GM18517 (cell line): ENCODE results near the gene TK1.

Experiments
- ATAC-seq: cut with Tn5 transposase; IDR thresholded peaks from one replicate; pipeline ENCODE4 v1.9.1; 2021; ENCODE audit warnings: mild to moderate bottlenecking, moderate library complexity; ENCODE audit not compliant: unreplicated experiment

The TK1 gene

DNA sequence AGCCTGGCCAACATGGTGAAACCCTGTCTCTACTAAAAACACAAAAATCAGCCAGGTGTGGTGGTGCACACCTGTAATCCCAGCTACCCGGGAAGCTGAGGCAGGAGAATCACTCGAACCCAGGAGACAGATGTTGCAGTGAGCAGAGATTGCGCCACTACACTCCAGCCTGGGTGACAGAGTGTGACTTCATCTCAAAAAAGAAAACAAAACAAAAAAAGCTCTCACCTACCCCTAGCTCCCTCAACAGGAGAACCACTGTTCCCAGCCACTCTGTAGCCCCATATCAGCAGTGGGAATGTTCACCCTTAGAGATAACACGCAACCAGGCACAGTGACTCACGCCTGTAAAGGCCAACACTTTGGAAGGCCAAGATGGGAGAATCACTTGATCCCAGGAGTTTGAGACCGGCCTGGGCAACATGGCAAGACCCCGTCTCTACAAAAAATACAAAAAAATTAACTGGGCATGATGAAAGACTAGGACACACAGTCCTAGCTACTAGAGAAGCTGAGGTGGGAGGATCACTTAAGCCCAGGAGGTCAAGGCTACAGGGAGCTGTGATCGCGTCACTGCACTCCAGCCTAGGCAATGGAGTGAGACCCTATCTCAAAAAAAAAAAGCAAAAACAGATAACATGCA lies 50.9 kb downstream of the TK1 start:
- ATAC-seq = no peak

DNA sequence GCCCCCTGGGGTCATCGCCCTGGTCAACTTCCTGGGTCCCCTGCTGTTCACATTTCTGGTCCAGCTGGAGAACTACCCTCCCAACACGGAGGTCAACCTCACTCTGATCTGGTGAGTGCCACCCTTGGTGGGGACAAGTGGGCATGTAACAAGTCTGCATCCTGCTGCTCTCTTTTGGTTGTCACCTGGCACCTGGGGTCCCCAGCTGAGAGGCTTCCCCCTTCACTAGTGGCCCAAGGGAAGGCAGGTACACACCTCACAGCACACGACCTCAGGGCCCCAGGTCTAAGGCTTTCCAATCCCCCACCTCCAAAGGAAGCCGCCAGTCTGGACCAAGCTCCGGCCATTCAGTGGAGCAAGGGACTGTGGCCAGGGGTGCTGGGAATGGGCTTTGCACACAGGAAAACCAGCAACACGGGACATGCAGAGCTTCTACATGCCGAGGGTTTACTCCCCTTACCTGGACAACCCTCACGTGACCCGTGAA lies 51.9 kb downstream of the TK1 start:
- ATAC-seq = no peak

DNA sequence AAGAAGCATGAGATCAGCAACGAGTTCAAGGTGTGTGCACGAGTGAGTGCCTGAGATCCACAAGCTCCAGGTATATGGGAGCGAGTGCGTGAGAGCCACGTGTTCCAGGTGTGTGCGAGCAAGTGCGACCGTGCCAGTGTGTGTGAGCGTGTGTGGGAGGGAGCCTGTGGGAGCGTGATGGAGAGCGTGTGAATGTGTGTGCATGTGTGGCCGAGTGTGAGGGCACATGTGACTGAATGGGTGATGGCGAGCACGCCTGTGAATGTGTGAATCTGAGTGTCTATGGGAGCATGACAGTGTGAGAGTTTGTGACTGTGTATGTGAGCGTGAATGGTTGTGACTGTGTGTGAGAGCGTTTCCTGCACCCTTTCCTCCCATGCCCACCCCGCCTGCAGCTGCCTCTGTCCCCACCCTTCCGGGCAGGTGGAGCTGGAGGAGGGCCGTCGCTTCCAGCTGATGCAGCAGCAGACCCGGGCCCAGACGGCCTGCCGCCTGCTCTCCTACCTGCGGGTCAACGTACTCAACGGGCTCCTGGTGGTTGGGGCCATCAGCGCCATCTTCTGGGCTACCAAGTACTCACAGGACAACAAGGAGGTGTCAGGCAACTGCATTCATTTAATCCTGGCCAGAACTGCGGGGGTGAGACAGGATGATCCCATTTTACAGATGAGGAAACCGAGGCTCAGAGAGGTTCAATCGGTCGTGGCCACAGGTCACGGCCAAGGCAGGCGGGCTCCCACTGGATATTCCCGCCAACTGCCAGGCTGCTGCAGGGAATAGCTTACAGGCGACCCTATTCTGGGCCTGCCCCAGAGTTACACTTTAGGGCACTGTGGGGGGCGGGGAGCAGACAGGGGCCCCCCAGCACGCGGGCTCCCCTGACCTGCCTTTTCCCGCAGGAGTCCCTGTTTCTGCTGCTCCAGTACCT lies 52.6 kb downstream of the TK1 start:
- no peak for ATAC-seq

DNA sequence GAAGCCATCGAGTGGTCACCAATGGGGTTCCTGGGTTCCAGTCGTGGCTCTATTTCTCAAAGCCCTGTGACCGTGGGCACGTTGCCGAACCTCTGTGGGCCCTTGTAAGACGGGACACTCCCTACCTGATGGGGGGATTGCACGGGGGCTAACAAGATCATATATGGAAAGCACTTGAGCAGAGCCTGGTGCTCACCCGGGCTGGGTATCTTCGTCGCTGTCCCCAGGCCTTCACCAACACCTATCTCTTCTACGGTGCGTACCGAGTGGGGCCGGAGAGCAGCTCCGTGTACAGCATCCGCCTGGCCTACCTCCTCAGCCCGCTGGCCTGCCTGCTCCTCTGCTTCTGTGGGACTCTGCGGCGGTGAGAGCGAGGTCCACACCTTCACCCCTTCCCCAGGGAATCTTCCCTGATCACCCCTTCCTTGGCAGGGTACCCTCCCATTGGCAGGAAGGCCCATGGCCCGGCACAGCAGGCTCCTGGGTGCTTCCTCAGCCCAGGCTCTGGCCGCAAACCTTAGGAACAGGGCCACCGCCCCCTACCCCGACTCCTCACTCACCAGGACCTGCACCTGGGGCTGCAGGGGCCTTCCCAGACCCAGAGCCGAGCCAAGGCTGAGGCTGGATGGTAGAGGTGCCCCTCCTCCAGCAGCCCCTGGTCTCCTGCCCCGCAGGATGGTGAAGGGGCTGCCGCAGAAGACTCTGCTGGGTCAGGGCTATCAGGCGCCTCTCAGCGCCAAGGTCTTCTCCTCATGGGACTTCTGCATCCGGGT lies 53.5 kb downstream of the TK1 start:
- no peak for ATAC-seq

DNA sequence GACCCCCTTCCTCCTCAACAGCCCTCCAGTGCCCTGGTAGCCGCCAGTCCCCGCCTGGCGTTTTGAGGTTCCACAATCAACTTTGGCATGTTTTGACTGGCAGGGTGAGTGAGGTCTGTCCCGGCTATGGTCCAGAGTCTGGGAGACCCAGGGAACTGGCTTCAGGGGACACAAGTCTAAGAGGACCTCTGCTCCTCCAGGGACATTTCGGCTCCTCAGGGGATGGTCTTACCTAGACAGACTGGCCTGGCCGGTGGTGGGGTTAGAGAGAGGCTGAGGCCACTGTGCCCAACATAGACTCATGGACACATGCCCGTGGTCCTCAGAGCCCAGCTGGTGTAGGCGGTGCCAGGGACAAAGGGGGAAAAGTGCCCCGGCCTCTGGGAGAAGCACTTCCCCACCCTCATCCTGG lies 54.1 kb downstream of the TK1 start:
- no peak for ATAC-seq

DNA sequence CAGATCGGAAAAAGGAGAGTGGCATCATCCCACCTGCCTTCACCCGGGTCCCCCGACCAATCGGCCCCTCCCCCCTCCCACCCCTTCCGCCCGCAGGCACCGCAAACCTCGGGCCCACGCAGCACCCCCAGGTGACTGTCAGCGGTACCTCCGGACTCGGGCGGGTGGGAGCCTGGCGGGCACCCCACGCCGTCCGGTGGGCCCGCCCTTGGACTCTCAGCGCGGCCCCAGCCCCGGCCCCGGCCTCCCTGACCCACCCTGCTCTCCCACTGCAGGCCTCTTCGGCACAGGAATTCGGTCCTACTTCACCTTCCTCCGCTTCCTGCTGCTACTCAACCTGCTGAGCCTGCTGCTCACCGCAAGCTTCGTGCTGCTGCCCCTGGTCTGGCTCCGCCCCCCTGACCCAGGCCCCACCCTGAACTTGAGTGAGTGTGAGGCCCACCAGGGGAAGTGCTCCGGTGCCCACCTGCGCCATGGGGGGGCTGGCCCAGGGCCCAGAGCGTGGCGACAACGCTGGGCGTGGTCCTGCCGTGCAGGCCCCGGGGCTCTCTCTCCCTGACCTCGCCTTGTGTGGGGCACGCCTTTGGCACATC lies 54.7 kb downstream of the TK1 start:
- no peak for ATAC-seq

DNA sequence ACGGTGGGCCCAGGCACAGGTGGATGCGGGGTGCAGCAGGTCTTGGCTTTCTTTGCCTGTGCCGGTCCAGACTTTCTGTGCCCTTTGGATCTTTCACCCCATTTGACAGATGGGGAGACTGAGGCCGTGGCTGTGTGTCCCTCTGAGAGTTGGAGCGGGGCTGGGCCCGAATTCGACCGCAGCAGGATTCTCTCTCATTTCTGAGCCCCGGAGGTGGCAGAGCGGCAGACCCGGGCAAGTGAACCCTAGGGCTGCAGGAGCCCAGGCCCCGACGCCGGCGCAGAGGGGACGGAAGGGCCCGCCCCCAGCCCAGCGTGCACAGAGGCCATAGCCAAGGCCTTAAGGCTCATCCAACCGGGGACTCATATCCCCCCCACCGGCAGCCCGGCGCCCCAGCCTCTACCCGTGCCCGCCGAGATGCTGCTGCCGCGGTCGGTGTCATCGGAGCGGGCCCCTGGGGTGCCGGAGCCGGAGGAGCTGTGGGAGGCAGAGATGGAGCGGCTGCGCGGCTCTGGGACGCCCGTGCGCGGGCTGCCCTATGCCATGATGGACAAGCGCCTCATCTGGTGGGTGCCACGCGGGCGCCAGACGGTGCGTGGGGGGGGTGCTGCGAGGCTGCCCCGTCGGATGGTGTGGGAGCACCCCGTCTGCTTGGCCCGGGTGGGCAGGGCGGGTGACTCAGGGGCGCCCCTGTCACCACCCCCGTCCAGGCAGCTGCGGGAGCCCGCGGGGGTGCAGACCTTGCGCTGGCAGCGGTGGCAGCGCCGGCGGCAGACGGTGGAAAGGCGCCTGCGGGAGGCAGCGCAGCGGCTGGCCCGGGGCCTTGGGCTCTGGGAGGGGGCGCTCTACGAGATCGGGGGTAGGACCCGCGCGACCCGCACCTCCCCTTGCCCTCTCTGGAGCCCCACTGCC lies 55.4 kb downstream of the TK1 start:
- no peak for ATAC-seq

DNA sequence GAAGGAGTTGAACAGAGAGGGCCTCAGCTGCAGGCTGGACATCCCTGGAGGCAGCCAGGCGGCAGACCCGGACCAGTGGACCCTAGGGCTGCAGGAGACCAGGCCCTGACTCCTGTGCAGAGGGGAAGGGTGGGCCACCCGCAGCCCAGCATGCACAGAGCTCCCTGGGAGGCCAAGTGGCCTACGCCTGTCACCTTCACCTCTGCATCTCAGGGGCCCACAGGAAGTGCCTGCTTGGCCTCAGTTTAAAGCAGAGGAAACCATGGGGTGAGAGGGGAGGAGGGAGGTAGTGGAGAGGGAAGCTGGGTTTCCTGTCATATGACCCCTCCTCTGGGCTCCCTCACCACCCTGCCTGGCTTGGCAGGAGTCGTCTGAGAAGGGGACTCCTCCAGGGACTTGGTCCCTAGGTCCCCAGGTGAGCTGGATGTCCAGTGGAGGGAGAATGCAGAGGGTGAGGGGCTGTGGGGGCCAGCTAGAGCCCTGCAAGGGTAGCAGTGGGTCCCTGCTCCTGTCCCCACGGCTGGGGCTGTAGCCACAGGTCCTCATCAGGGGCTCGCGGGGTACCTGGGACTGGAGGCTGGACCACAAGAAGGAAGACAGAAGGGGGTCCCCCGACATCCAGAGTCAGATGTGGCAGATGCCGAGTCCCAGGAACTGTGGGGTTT lies 56.3 kb downstream of the TK1 start, which contains the start of gene TMC8:
TMC8 (plus strand) TSS at position 335 of the 665 bp plus-strand sequence. CDS start 818 bp downstream, outside the sequence.
- ATAC-seq = no peak

DNA sequence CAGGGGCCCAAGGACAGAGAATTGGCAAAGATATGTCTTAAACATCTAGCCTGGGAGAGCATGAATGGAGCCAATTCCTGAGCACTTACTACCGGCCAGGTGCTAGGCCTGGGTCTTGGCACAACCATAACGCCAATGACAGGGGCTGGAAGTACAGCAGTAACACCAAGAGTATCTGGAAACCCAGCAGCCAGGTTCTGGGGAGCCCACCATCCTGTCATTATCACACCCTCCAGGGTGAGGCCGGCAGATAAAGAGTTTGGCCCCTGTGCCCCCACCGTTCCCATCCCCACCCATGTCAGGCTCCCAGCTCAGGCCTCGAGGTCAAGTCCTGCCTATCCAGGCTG lies 56.8 kb downstream of the TK1 start:
- no peak for ATAC-seq

DNA sequence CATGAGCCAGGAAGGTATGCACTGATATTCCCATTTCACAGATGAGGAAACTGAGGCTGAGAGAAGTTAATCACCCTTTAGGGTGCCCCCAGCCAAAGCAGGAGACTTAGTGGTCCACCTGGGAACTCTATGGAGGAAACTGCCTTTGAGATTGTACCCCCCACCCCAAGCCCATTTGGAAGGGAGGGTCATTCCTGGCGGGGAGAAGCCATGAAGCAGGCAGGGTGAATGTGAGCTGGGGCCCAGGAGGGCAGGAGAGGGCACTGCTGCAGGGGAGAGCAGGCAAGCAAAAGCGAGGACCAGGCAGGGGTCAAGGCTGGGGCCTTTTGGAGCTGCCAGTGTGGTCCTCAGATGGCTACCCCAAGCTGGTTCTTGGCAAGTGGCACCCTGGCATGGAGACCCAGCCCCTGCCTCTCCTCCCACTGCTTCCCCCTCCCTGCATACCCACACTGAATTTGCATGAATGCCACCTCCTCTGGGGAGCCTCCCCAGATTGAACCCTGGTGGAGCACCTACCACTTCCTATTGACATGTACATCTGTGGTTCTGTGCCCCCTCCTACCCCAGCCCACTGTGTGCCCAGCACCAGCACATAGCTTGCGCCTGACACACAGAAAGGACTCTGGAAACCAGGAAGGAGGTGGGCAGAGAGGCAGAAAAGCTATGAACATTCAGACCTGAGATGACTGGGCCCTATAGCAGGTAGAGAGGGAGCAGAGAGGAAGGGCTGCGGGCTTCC lies 57.3 kb downstream of the TK1 start:
- no peak for ATAC-seq

DNA sequence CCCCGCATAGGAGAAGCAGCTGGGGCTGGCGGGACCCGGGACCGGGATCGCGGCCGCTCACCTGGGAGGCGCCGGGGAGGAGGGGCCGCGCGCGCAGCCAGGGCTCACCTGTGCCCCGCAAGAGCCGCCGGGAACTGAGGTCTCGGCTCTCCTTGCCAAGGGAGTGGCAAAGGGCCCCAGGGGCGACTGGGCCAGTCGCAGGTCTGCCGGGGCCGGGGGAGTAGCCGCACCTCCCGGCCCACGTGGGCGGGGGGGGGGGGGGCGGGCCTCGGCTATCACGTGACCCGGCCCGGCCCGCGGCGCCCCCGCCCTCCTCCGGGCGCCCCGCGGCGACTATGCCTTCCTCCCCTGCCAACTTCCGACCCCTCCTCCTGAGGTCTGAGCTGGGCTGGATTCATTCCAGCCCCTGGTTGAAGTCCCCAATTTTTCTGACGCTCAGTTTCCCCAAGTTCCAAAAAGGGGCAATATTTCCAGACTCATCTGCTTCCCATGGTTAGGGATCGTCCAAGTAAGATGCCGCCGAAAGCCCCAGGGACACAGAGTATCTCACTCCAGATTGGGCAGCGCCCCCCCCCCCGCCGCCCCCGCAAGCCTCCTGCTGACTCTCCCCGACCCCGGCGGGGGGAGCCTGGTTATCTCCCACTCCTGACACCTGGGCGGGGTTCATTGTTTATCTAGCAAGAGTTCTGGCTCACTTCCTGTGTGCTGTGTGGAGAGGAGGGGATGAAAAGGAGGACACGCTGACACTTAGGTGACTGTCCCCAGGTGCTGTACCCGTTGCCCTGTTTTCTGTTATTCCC lies 58.1 kb downstream of the TK1 start, which contains the start of gene TMC6:
TMC6 (minus strand) TSS at position 205 of the 800 bp plus-strand sequence. CDS start 1,923 bp downstream, outside the sequence.
- no peak for ATAC-seq

DNA sequence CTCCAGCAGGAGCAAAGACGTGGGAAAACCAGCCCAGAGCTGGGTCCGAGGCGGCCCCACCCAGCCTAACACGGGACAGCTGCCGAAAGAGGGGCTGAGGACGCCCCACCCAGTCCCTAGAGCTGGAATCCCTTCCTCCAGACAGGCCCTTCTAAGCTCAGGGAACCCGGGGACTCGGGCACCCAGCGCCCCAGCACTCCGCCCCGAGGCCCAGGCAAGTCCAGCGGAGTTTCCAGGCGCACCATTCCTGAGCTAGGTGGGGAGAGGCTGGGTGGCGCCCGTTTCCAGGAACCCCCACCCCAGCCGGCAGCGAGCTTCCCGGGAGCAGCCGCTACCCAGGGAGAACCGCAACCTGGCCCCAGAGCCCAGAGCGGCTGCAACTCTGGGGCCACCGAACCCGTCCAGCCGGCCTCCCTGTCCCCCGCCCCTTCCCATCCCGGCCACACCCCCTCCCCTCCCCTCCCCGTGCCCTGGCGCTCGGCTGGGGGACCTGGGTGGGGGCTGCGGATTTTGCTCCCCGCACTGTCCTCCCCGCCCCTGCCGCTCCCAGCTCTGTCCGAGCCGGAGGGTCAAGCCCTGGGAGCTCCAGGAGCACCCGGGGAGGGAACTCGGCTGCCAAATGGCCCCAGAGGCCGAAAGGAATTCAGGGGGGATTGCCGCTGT lies 58.8 kb downstream of the TK1 start:
- no peak for ATAC-seq

DNA sequence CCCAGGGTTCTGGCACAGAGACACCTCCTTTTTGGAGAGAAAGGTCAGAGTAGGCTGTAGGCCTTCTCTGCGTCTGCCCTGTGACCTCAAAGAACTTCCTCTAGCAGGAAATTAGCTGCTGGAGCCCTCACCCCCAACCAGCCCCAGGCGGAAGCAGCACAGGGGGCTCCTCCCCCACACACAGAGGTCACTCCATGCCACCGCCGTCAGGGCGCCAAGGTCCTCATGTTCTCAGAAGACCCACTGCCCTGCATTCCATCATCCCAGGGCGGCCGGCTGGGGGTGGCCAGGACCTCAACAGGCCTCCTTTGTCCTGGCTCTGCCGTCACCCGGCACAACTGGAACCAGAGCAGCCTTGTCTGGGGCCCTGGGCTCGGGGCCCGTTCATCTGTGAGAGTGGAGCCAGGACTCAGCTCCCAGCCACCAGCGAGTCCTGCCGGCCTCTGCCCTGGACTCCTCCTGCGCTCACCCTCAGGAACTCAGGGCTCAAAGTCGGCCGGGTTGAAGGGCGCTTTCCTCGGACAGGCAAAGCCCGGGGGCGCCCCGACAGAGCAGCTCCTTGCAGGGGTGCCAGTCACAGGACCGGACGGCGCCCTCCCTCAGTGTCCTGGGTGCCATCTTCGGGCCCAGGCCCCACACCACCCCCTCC lies 59.5 kb downstream of the TK1 start:
- ATAC-seq = no peak

DNA sequence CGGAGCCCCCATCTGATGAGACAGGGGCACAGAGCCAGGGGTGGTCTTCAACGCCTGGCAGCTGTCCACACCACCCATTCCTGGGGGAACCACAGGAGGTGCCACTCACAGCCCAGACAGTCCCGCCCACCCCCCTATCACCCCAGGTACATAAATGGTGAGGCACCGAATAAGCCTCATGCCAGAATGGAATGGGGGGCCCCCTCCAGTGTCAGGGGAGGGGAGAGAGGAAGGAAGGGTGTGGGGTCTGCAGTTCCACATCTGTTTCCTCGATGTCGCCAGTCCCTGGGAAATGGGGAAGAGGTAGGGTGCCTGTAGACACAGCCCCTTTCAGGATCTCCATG lies 60.0 kb downstream of the TK1 start:
- no peak for ATAC-seq

DNA sequence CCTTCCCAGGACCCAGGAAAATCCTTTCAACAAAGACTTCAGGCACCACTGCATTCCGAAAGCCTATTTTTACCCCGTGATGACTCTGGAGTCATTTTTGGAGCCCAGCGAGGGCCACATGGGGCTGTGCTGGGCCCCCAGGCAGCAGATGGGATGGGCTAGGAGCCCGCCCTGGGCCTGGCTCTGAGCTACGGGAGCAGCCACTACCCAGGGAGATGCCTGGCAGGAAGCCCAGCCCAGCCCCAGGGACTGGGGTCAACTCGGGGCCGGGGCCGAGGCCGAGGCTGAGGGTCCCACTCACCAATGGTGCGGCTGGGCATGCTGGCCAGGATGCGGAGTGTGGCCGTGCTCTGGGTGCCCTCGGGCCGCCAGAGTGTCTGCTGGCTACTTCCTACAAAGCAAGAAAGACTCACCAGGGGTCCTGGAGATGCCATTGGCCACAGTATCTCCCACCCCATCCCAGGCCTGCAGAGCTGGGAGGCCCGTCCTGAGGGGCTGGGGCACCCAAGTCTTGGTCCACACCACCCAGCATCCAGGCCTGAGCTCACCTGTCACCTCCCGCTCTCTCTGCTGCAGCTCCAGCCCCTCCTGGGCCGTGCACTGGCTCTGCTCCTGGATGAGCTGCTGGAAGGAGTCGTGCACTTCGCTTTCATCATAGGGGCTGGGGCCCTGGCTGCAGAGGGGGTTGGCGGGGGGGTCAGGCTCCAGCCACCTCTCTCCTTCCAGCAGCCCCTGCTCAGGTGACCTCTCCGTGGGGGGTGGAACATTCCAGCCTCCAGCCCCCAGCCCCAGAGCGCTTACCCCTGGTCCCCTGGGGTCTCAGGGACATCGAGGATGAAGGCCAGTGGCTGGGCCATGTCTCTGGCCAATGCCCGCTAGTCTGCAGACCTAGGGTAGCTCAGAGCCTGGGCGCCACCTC lies 60.6 kb downstream of the TK1 start:
- no peak for ATAC-seq
